ENCODE results near the gene GRM7. TPM values are rescaled to one million over a fixed set of nuclear protein-coding genes. Genes with fewer than 3 reads are reported as not detected.

Gene GRM7
- total RNA-seq, 2 donors from 2014 or later: 0.68 to 3.9 TPM

GRCh38 chr3:7357101-7357500, 496.2 kb downstream of the GRM7 start:
- Histone ChIP-seq H3K27me3 (replicated peaks; ENCODE audit: insufficient read depth) (no peaks in the 10 kb centered on the region), H3K4me3 (no peak overlapping the region), H3K27ac (no peak overlapping the region), H3K4me1 (ENCODE audit: control insufficient read depth in 1 of 2, low read depth in 2 of 2) (no peaks in the 10 kb centered on the region), H3K9me3 (no peaks in the 10 kb centered on the region), H3K36me3 (no peaks in the 10 kb centered on the region)
- ATAC-seq (ENCODE audit: insufficient number of reproducible peaks, low FRiP score, low read depth) (no peak), DNase-seq (ENCODE audit: low spot score) (no peak)
- TF ChIP-seq CTCF (IDR thresholded peaks at IDR 0.05): no peak

GRCh38 chr3:7367968-7368367, 507.1 kb downstream of the GRM7 start:
- Histone ChIP-seq H3K4me3 (no peak overlapping the region), H3K27me3 (replicated peaks; ENCODE audit: insufficient read depth) (no peaks in the 10 kb centered on the region), H3K27ac (no peak overlapping the region), H3K36me3 (no peaks in the 10 kb centered on the region), H3K9me3 (no peaks in the 10 kb centered on the region), H3K4me1 (ENCODE audit: control insufficient read depth in 1 of 2, low read depth in 2 of 2) (no peaks in the 10 kb centered on the region)
- no peak for TF ChIP-seq CTCF (IDR thresholded peaks at IDR 0.05)
- DNase-seq (ENCODE audit: low spot score) (no peak), ATAC-seq (ENCODE audit: insufficient number of reproducible peaks, low FRiP score, low read depth) (no peak)

DNA sequence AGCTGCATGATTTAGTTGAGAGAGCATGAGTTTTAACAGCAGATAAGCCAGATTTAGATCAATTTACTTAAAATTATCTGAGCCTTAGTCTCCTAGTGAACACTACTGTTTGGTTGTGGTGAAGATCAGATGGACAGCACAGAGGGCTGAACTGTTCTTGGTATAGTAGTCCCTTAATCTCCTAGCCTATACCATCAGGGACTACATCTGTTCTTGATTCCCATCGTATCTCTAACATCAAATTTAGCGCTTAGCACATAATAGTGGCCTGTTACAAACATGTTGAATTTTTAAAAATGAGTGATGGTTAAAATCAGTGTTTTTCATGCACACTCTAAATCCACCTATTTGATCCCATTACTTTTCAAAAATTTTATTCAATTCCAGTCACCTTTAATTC, 507.7 kb downstream of the GRM7 start:
- DNase-seq (ENCODE audit: low spot score) (no peak), ATAC-seq (ENCODE audit: insufficient number of reproducible peaks, low FRiP score, low read depth) (no peak)
- Histone ChIP-seq H3K4me1 (ENCODE audit: control insufficient read depth in 1 of 2, low read depth in 2 of 2) (no peaks in the 10 kb centered on the region), H3K9me3 (no peaks in the 10 kb centered on the region), H3K4me3 (no peak overlapping the region), H3K36me3 (no peaks in the 10 kb centered on the region), H3K27ac (no peak overlapping the region), H3K27me3 (replicated peaks; ENCODE audit: insufficient read depth) (no peaks in the 10 kb centered on the region)
- TF ChIP-seq CTCF (IDR thresholded peaks at IDR 0.05): no peak

- ATAC-seq (ENCODE audit: insufficient number of reproducible peaks, low FRiP score, low read depth) (no peak), DNase-seq (ENCODE audit: low spot score) (no peak)
- Histone ChIP-seq H3K27ac (no peak overlapping the region), H3K4me3 (no peak overlapping the region), H3K36me3 (no peaks in the 10 kb centered on the region), H3K4me1 (ENCODE audit: control insufficient read depth in 1 of 2, low read depth in 2 of 2) (no peaks in the 10 kb centered on the region), H3K9me3 (no peaks in the 10 kb centered on the region), H3K27me3 (replicated peaks; ENCODE audit: insufficient read depth) (no peaks in the 10 kb centered on the region)
- TF ChIP-seq CTCF (IDR thresholded peaks at IDR 0.05): no peak
Observed at GRCh38 chr3:7371693-7372572, 511.0 kb downstream of the GRM7 start.

- Histone ChIP-seq H3K27ac (no peak overlapping the region), H3K36me3 (no peaks in the 10 kb centered on the region), H3K9me3 (no peaks in the 10 kb centered on the region), H3K4me3 (no peak overlapping the region), H3K27me3 (replicated peaks; ENCODE audit: insufficient read depth) (no peaks in the 10 kb centered on the region), H3K4me1 (ENCODE audit: control insufficient read depth in 1 of 2, low read depth in 2 of 2) (peaks cover 3 to 9% of the 10 kb centered on the region in 2 donors)
- no peak for ATAC-seq (ENCODE audit: insufficient number of reproducible peaks, low FRiP score, low read depth)
- DNase-seq (ENCODE audit: low spot score): no peak
- no peak for TF ChIP-seq CTCF (IDR thresholded peaks at IDR 0.05)
Observed at GRCh38 chr3:7377103-7377502, 516.2 kb downstream of the GRM7 start.

All from thoracic aorta (tissue), 2 donors.